CD8-positive, alpha-beta memory T cell (primary cell): Measurements from ENCODE around the gene BCR. TPM values are rescaled to one million over a fixed set of nuclear protein-coding genes. Genes with fewer than 3 reads are reported as not detected.

Experiments used
- CTCF ChIA-PET: fragments of 350-600 bp; sonication (Branson Sonifier 250); formaldehyde crosslinking; loops from one replicate; lab custom pipeline; 2021; ENCODE audit warnings: antibody characterized with exemption; lab: Charles Lee
- POLR2A ChIA-PET: fragments of 350-600 bp; sonication (Branson Sonifier 250); formaldehyde crosslinking; loops from one replicate; lab custom pipeline; 2021; ENCODE audit warnings: antibody characterized with exemption; lab: Charles Lee
- DNase-seq, 5 donors: peaks; one replicate each; pipeline versions ENCODE4 v3.0.0 to v3.0.0-alpha.2; 2020 to 2022; ENCODE audit warnings: mixed read lengths in 1 of 5
- H3K27ac ChIP-seq: one replicate; pipeline ENCODE4 v1.7.0; 2013; ENCODE audit warnings: low read depth, mild to moderate bottlenecking, low read length, moderate library complexity
- H3K27me3 ChIP-seq: 2 replicates; pipeline ENCODE4 v1.7.0; 2013; ENCODE audit warnings: low read length, mild to moderate bottlenecking; ENCODE audit not compliant: insufficient read depth, poor library complexity, severe bottlenecking
- H3K36me3 ChIP-seq: 2 replicates; pipeline ENCODE4 v1.7.0; 2013; ENCODE audit warnings: mild to moderate bottlenecking, low read length, moderate library complexity; ENCODE audit not compliant: insufficient read depth
- H3K4me1 ChIP-seq: 2 replicates; pipeline ENCODE4 v1.7.0; 2013; ENCODE audit warnings: mild to moderate bottlenecking, low read length, moderate library complexity; ENCODE audit not compliant: insufficient read depth
- H3K4me3 ChIP-seq: 2 replicates; pipeline ENCODE4 v1.7.0; 2013; ENCODE audit warnings: mild to moderate bottlenecking, low read length
- H3K9me3 ChIP-seq: 2 replicates; pipeline ENCODE4 v1.7.0; 2013; ENCODE audit warnings: mild to moderate bottlenecking, low read length
- H3K27ac Mint-ChIP-seq, 8 donors: one replicate each; pipeline ENCODE4 v1.8.0; 2020 to 2021; ENCODE audit warnings: mixed read lengths in 8 of 8, mild to moderate bottlenecking in 6 of 8, inconsistent platforms in 3 of 8, moderate library complexity in 3 of 8
- H3K27me3 Mint-ChIP-seq, 2 donors: one replicate each; pipeline ENCODE4 v1.8.0; 2020 to 2021; ENCODE audit warnings: mixed read lengths in 2 of 2, mild to moderate bottlenecking in 1 of 2, moderate library complexity in 1 of 2
- H3K36me3 Mint-ChIP-seq, 3 donors: one replicate each; pipeline ENCODE4 v1.8.0; 2020 to 2021; ENCODE audit warnings: mixed read lengths in 3 of 3, inconsistent platforms in 1 of 3, mild to moderate bottlenecking in 1 of 3
- H3K4me1 Mint-ChIP-seq, 3 donors: one replicate each; pipeline ENCODE4 v1.8.0; 2020 to 2021; ENCODE audit warnings: mixed read lengths in 3 of 3, inconsistent platforms in 1 of 3, mild to moderate bottlenecking in 1 of 3
- H3K4me3 Mint-ChIP-seq, 7 donors: one replicate each; pipeline ENCODE4 v1.8.0; 2020 to 2021; ENCODE audit warnings: mixed read lengths in 7 of 7, mild to moderate bottlenecking in 6 of 7, moderate library complexity in 4 of 7, inconsistent platforms in 2 of 7
- H3K9me3 Mint-ChIP-seq, 5 donors: one replicate each; pipeline ENCODE4 v1.8.0; 2020 to 2022; ENCODE audit warnings: mixed read lengths in 5 of 5, mild to moderate bottlenecking in 3 of 5, moderate library complexity in 2 of 5, inconsistent platforms in 1 of 5
- polyA plus RNA-seq: library from polyadenylated mRNA; unstranded; fragments of 300-500 nt; fragmentation: Illumina TruSeq; gene quantifications from one replicate; pipeline ENCODE4 v1.2.3, GENCODE V29; 2021
- total RNA-seq, 2 experiments: library from RNA; stranded (reverse); gene quantifications; one replicate each; pipeline ENCODE4 v1.2.3, GENCODE V29; 2021

BCR gene
- total and polyA plus RNA-seq, 3 experiments from 2014 or later: 18.4 to 34.7 (median 33.2) TPM

GRCh38 chr22:23268139-23268712 lies 87.9 kb downstream of the BCR start:
- H3K36me3 ChIP-seq: peaks cover 39% of the 10 kb centered on the region
- POLR2A ChIA-PET: no interaction called here
- H3K4me1 Mint-ChIP-seq: peaks cover 5 to 13% (median 11%) of the 10 kb centered on the region in 3 donors

DNA sequence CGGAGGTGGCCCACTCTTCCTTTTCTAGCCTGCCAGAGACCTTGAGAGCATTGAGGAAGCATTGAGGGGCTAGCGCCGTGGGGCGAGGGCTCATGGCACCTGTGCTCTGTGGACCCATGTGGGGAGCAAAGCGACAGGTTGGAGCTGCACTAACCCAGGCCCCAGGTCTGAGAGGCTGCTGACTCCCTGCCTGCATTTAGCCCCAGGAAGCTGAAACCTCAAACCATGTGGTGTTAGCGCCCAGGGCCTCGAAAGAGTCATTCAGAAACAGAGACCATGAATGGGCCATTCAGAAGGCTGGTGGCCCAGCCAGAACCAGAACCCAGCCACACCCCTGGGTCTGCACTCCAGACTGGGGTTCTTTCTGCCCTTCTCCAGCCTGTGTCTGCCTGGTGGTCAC lies 88.6 kb downstream of the BCR start:
- POLR2A ChIA-PET: no interaction called here
- peaks cover 0 to 91% (median 10%) of the 10 kb centered on the region in 3 donors for H3K36me3 Mint-ChIP-seq
- H3K27me3 Mint-ChIP-seq: no peaks in the 10 kb centered on the region
- H3K4me1 ChIP-seq: peaks cover 6% of the 10 kb centered on the region
- no peak overlapping the region for H3K27ac ChIP-seq
- no peak overlapping the region for H3K4me3 Mint-ChIP-seq
- no peaks in the 10 kb centered on the region for H3K9me3 Mint-ChIP-seq
- peak overlapping the region in 3 of 8 donors; percentile 58 to 93 (median 61) for H3K27ac Mint-ChIP-seq
- peaks cover 43% of the 10 kb centered on the region for H3K36me3 ChIP-seq
- H3K27me3 ChIP-seq: no peaks in the 10 kb centered on the region
- CTCF ChIA-PET: interaction anchor here (2.3 kb wide), 1 partner anchor 13 kb away, joined by 8 read pairs; no protein-coding TSS in a partner anchor
- no peak overlapping the region for H3K4me3 ChIP-seq
- DNase-seq: no peak
- H3K4me1 Mint-ChIP-seq: peaks cover under 1 to 6% (median 5%) of the 10 kb centered on the region in 3 donors
- H3K9me3 ChIP-seq: no peaks in the 10 kb centered on the region

More at GRCh38 chr22:23268139-23268712, 87.9 kb downstream of the BCR start:
- CTCF ChIA-PET: interaction anchor here (2.3 kb wide), 1 partner anchor 14 kb away, joined by 8 read pairs; no protein-coding TSS in a partner anchor
- Mint-ChIP-seq H3K36me3 (peaks cover 0 to 91% (median 10%) of the 10 kb centered on the region in 3 donors), H3K9me3 (no peaks in the 10 kb centered on the region), H3K27ac (peak overlapping the region in 2 of 8 donors; percentile 58 to 93), H3K4me3 (no peak overlapping the region), H3K27me3 (no peaks in the 10 kb centered on the region)
- Histone ChIP-seq H3K27ac (no peak overlapping the region), H3K4me3 (no peak overlapping the region), H3K4me1 (peaks cover 6% of the 10 kb centered on the region), H3K27me3 (no peaks in the 10 kb centered on the region), H3K9me3 (no peaks in the 10 kb centered on the region)
- no peak for DNase-seq

- DNase-seq: no peak
- H3K27ac ChIP-seq: no peak overlapping the region
- H3K27ac Mint-ChIP-seq: peak overlapping the region in 1 of 8 donors; percentile 80
- H3K9me3 Mint-ChIP-seq: no peaks in the 10 kb centered on the region
- CTCF ChIA-PET: interaction anchor here (1.2 to 2.3 kb wide), 2 partner anchors 12 kb away, joined by 3 to 8 read pairs; no protein-coding TSS in a partner anchor
- peaks cover 0 to 89% (median 10%) of the 10 kb centered on the region in 3 donors for H3K36me3 Mint-ChIP-seq
- no peaks in the 10 kb centered on the region for H3K27me3 ChIP-seq
- no peak overlapping the region for H3K4me3 ChIP-seq
- no peaks in the 10 kb centered on the region for H3K9me3 ChIP-seq
- H3K4me1 ChIP-seq: peaks cover 2% of the 10 kb centered on the region
- H3K4me3 Mint-ChIP-seq: no peak overlapping the region
- H3K27me3 Mint-ChIP-seq: no peaks in the 10 kb centered on the region
- H3K4me1 Mint-ChIP-seq: no peaks in the 10 kb centered on the region
- POLR2A ChIA-PET: no interaction called here
- peaks cover 41% of the 10 kb centered on the region for H3K36me3 ChIP-seq
Measured at GRCh38 chr22:23269441-23270211, 89.3 kb downstream of the BCR start.

GRCh38 chr22:23270212-23270733 lies 90.0 kb downstream of the BCR start:
- H3K9me3 ChIP-seq: no peaks in the 10 kb centered on the region
- H3K27me3 ChIP-seq: no peaks in the 10 kb centered on the region
- POLR2A ChIA-PET: no interaction called here
- Mint-ChIP-seq H3K27me3 (no peaks in the 10 kb centered on the region), H3K36me3 (peaks cover 0 to 88% (median 10%) of the 10 kb centered on the region in 3 donors), H3K4me1 (no peaks in the 10 kb centered on the region), H3K9me3 (no peaks in the 10 kb centered on the region), H3K27ac (peak overlapping the region in 2 of 8 donors; percentile 42 to 80), H3K4me3 (no peak overlapping the region)
- no peak for DNase-seq
- H3K4me3 ChIP-seq: no peak overlapping the region
- CTCF ChIA-PET: interaction anchor here (1.2 kb wide), 1 partner anchor 12 kb away, joined by 3 read pairs; no protein-coding TSS in a partner anchor
- peaks cover 41% of the 10 kb centered on the region for H3K36me3 ChIP-seq
- no peak overlapping the region for H3K27ac ChIP-seq
- H3K4me1 ChIP-seq: no peaks in the 10 kb centered on the region

- Mint-ChIP-seq H3K4me3 (no peak overlapping the region), H3K27me3 (no peaks in the 10 kb centered on the region), H3K36me3 (peaks cover 0 to 88% (median 8%) of the 10 kb centered on the region in 3 donors), H3K9me3 (no peaks in the 10 kb centered on the region), H3K27ac (peak overlapping the region in 5 of 8 donors; percentile 36 to 74 (median 47)), H3K4me1 (no peaks in the 10 kb centered on the region)
- no peaks in the 10 kb centered on the region for H3K9me3 ChIP-seq
- no peak overlapping the region for H3K4me3 ChIP-seq
- no peak overlapping the region for H3K27ac ChIP-seq
- H3K36me3 ChIP-seq: peaks cover 46% of the 10 kb centered on the region
- ChIA-PET CTCF (interaction anchor here (1.2 to 1.5 kb wide), 2 partner anchors 11 kb away, joined by 3 to 6 read pairs; no protein-coding TSS in a partner anchor), POLR2A (no interaction called here)
- no peaks in the 10 kb centered on the region for H3K4me1 ChIP-seq
- no peak for DNase-seq
- no peaks in the 10 kb centered on the region for H3K27me3 ChIP-seq
Measured at GRCh38 chr22:23270798-23271596, 90.7 kb downstream of the BCR start.

DNA sequence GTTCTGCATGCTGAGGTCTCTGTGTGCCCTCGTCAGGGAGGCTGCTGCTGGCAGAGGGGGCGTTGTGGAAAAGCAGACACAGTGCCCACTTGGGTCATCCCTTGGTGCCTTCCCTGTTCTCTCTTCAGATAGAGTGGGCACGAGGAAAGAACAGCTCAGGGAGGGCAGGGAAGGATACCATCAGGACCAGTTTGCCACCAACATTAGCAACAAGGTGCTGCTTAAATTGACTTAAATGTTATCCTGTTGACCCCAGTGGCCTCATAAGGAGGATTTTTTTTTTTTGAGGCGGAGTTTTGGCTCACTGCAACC lies 91.2 kb downstream of the BCR start:
- POLR2A ChIA-PET: no interaction called here
- peaks cover 46% of the 10 kb centered on the region for H3K36me3 ChIP-seq

DNA sequence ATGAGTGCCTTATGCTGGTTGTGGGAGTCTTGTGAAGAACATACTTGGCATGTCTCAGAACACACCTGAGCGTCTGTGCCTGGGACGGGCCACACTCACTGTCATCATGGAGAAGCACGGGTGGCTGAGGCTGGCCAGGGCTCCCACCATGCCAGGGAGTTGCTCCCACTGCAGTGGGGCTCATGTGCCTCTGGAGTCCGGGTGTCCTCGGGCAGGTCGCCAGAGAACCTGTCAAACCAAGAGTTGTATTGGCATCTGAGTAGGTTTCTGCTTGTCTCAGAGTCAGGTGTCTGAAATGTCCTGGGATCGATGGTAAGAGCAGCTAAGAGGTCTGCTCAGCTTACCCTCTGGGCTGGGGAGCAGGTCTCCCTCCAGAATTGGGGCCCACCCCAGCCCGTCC lies 92.1 kb downstream of the BCR start:
- Histone ChIP-seq H3K4me3 (no peak overlapping the region), H3K27ac (no peak overlapping the region), H3K9me3 (no peaks in the 10 kb centered on the region), H3K27me3 (no peaks in the 10 kb centered on the region), H3K36me3 (peaks cover 46% of the 10 kb centered on the region), H3K4me1 (no peaks in the 10 kb centered on the region)
- no peaks in the 10 kb centered on the region for H3K9me3 Mint-ChIP-seq
- DNase-seq: no peak
- no peaks in the 10 kb centered on the region for H3K27me3 Mint-ChIP-seq
- ChIA-PET CTCF (interaction anchor here (1.0 to 1.5 kb wide), 2 partner anchors 10 kb away, joined by 3 to 6 read pairs; no protein-coding TSS in a partner anchor), POLR2A (no interaction called here)
- peak overlapping the region in 1 of 8 donors; percentile 27 for H3K27ac Mint-ChIP-seq
- H3K4me3 Mint-ChIP-seq: no peak overlapping the region
- no peaks in the 10 kb centered on the region for H3K4me1 Mint-ChIP-seq
- peaks cover 0 to 88% (median 6%) of the 10 kb centered on the region in 3 donors for H3K36me3 Mint-ChIP-seq

More for the DNA sequence above, 91.2 kb downstream of the BCR start:
- DNase-seq: no peak
- no peak overlapping the region for H3K4me3 Mint-ChIP-seq
- H3K27me3 ChIP-seq: no peaks in the 10 kb centered on the region
- peak overlapping the region in 2 of 8 donors; percentile 36 to 74 for H3K27ac Mint-ChIP-seq
- CTCF ChIA-PET: interaction anchor here (1.5 kb wide), 1 partner anchor 11 kb away, joined by 6 read pairs; no protein-coding TSS in a partner anchor
- H3K4me1 ChIP-seq: no peaks in the 10 kb centered on the region
- no peaks in the 10 kb centered on the region for H3K9me3 ChIP-seq
- no peaks in the 10 kb centered on the region for H3K9me3 Mint-ChIP-seq
- no peak overlapping the region for H3K4me3 ChIP-seq
- no peaks in the 10 kb centered on the region for H3K4me1 Mint-ChIP-seq
- H3K36me3 Mint-ChIP-seq: peaks cover 0 to 90% (median 8%) of the 10 kb centered on the region in 3 donors
- no peak overlapping the region for H3K27ac ChIP-seq
- no peaks in the 10 kb centered on the region for H3K27me3 Mint-ChIP-seq
